ENCODE data around the gene DDX59.
"Not testable (repeated sequence)": the region's sequence is repeated elsewhere in the genome, so short reads cannot be mapped to it uniquely, and the experiment has no call there.

Gene DDX59

DNA sequence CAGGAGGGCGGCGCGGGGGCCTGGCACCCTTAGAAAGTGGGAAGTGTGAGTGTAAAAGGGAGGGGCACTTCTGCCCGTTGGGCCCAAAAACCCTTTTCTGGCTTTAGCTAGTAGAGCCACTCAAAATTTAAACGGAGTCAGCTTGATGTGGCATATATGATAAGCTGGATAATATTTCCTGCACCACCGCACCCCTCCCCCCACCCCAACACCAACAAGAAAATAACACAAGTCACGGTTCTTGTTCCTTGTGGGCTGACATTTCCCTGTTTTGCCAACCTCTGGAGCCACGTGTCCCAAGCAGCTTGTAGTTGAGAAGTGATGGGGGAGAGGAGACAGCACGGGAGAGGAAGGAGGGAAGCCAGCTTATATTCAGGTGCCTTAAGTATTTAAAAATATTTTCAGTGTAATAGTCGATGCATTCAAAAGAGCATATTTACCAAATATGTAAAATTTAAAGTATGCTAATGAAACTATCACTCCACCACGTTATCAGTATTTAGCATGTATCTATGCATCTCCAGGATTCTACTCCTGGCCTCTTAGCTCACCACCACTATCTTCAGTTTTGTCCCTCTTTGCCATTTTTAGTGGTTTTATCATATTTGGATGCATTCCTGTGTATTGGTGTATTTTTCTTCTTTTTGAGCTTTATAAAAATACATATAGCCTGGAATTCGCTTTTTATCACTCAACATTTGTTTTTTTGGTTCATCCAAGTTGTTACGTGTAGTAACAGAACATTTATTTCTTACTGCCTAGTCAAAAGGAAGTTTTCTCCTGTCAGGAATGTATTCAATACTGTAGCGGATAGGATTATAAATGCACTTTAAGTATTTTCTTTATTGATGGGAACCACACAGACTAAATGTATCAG, 773 bp upstream of the DDX59 start:
- DNase-seq = peak; percentile 70 to 74

DNA sequence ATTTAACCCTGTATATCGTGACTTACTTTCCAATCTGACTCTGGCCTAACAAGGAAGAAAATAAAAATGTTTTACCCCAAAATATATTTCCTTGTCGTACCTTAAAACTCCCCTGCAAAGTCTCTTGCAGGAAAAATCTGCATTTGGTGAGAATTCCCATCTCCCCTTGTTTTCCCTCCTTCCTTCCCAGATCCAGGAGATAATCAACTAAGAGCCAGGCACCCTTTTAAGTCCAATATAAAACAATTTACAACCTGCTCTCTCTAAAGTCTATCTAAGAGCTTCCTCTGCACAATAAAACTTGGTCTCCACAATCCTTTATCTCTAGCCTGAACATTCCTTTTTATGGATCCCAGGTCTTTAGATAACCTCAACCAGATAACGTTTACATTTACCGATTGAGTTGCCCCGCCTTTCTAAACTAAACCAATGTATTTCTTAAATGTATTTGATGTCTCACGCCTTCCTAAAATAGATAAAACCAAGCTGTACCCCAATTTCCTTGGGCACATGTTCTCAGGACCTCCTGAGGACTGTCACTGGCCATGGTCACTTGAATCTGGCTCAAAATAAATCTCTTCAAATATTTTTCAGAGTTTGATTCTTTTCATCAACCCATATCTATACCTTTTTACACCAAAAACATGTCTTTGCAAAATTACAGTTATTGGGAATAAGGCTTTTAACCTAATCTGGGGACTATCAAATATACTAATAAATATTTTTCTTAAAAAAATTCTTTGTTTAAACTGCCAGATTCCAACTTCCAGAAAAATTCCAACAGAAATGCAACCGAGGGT, 993 bp downstream of the DDX59 start:
- no peak for DNase-seq

DNA sequence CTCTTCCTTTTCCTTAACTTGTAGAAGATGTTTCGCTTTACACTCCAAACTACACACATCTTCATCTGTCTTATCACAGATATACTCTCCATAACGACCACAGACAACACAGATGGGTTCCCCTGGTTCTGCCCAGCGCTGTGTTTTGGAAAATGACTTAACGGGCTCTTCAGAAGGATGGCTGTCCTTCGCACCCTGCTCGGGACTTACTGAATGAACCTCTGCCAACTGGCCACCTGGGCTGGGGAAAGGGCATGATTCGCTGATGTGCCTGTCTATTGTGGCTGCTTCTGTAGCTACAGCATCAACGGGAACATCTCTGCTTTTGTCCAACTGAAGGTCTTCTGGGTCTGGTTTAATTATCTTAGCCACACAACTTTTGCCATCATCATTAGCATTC, 3.4 kb downstream of the DDX59 start:
- DNase-seq = no peak

DNA sequence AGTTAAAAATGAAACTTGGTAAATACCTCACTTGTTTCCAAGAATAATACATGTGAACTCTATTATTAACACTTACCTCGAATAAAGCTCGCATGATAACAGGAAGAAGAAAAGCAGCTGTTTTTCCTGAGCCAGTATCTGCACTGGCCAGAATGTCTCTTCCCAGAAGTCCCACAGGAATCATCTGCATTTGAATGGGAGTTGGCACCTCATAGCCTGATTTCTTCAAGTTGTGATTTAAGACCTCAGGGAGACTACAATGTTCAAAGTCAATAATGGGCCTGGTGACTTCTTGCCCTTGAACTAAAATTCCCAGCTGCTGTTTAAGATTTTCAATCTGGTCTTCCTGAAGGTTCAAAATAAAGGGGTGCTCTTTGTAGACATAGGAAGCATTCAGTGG, 3.8 kb downstream of the DDX59 start:
- DNase-seq = no peak

DNA sequence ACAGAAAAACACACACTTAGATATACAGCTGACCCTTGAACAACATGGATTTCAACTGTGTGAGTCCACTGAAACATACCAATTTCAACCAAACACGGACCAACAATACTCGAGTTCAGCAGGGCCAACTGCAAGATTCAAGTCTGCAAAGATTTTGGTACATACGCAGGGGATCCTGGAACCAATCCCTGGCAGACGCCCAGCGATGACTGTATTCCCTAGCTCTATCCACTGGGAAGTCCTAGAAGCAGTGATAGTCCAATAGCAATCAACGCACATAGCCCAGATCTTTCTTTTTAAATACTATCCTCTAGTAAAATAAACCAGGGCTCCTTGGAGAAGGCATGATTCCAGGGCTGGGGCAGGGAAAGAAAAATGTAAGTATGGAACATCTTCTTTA, 9.0 kb downstream of the DDX59 start:
- DNase-seq = no peak

DNA sequence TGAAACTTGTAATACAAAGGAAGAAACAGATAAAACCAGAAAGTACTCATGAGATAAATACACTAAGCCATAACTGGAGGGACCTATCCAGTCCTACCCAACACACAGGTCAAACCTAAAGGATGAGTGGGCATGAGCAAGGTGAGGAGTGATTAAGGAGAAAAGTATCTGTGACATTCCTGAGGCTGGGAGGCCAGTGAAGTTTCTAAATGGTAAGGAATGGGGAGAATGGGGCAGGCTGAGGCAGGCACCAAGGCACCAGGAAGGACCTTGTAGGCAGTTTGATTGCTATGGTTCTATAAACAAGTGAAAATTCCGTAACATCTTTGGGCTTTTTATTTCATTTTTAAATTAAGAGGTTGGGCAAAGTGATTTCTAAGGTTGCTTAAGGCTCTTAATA, 10.4 kb downstream of the DDX59 start:
- DNase-seq = no peak

DNA sequence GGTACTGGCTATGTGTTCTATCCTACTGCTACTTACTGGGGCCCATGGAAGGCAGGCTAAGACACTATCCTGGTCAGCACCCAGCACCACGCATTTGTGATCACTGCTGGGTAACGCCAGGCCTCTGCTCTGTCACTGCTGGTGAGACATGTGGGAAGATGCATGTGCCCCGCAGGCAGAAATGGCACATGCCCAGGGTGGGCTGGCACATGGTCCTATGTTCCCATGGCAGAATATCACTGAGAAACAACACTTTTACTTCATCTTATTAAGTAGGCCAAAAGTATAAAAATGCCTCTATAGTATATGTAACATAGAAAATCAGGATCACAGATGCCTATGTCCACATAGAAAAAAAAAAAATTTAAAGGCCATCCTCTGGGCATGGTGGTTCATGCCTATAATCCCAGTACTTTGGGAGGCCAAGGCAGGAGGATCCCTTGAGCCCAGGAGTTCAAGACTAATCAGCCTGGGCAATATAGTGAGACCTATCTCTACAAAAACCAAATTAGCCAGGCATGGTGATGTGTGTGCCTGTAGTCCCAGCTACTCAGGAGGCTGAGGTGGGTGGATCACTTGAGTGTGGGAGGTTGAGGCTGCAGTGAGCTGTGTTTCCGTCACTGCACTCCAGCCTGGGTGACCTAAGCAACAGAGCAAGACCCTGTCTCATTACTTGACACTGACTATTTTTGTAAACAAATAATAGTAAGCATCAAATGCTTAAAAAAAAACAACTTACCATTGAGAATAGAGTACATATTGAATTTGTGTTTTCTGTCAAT, 11.5 kb downstream of the DDX59 start:
- no peak for DNase-seq

DNA sequence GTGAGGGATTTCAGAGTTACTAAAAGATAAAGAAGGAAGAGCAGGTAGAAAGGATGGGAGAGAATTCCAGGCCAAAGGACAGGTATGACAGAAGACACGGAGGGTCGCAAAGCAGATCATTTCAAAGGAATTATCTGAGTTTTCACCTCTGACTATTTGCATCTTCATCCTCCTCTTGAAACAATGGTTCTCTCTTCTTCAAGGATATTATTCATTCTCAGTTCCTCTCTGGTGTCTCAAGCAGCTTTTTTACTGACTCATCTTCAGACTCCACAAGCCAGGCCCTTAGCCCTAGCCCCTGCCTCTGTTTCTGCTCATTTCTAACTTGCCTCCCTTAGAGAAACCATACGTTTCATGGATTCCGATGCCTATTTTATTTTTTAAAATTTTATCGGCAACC, 15.0 kb downstream of the DDX59 start:
- DNase-seq = no peak

DNA sequence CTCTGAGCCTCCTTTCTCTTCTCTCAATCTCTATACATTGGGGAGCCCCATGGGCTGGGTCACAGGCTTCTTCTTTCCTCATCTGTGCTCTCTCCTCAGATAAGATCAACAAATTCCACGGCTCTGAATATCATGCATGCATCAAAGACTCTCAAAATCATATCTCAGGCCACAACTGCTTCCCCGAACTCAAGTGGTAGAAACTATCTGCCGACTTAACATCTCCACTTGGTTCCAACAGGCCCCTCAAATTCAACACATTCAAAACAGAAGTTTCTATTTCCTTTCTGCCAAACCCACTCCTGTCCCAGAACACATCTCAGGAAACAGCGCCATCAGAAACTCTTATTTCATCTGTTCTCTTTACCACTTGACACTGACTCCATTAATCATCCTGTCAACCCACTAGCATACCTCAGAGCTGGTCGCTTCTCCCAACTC, 16.7 kb downstream of the DDX59 start:
- no peak for DNase-seq

DNA sequence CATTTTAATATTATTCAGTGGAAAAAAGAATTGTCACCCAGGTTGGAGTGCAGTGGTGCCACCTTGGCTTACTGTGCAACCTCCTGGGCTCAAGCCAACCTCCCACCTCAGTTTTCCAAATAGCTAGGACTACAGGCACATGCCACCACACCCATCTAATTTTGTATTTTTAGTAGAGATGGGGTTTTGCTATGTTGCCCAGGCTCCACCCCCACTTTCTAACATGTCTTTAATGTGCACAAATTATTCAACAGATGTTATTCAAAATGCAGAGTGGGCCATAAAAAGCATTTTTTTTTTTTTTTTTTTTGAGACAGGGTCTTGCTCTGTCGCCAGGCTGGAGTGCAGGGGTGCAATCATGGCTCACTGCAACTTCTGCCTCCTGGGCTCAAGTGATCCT, 17.3 kb downstream of the DDX59 start:
- DNase-seq = no peak

DNA sequence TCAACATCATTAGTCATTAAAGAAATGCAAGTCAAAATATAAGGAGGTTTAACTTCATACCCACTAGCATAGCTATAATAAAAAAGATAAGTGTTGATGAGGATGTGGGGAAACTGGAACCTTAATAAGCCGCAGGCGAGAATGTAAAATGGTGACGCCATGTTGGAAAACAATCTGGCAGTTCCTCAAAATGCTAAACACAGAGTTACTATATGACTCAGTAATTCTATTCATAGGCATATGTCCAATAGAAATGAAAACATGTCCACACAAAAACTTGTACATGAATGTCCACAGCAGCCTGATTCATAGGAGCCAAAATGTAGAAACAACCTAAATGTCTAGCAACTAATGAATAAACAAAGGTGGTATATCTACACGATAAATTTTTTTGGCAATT, 23.2 kb downstream of the DDX59 start:
- no peak for DNase-seq

DNA sequence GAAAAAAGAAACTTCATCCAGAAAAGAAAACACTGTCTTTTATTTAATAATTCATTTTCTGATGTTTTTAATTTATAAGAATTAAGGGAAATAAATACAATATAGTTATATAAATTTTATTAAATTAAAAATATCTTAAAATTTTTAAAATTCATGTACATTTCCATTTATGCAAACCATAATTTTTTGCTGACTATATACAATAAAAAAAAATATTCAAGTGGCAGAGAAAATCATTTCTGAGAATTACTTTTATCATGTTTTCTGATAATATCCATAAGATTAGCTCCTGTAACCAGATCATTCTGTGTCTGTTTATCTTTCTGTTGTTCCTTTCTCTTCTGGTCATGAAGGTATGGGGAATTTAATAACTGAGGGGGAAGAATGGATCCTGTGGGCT, 25.7 kb downstream of the DDX59 start:
- DNase-seq = no peak

DNA sequence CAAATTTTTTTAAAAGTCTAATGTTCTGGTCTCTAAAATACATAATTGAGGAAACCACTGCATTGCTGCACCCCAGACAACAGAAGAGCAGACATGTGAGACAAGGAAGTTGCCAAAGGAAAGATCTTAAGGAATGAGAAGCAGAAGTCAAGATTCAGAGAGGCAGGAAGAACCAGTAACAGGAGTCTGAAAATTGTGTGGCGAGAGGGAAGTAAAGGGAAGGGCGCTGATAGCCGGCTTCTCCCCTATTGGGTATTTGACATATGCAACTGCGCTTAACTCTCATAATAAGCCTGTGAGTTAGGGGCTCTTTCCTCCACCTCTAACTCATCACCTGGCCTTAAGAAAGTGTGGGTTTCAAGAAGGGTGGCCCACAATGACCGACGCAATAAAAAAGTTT, 27.2 kb downstream of the DDX59 start:
- peak; percentile 58 to 60 for DNase-seq

DNA sequence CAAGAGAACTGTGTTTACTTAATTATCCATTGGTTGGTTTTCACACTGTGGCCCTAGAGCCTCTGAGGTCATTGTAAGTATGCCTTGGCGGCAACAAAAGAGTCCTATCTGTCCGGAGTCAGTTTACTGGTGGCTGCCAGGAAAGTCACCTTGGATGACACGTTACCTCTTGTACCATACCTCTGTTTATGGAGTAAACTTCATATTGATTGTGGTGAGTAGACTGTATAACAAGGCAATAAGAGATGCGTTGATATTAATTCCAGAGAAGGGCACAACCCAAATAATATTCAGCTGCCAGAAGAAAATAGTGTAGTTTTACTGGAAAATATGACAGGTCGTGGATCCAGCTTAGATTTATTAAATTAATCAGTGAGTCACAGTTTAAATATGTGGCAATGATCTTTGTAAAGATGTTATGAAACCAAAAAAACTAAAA, 28.7 kb downstream of the DDX59 start:
- no peak for DNase-seq

DNA sequence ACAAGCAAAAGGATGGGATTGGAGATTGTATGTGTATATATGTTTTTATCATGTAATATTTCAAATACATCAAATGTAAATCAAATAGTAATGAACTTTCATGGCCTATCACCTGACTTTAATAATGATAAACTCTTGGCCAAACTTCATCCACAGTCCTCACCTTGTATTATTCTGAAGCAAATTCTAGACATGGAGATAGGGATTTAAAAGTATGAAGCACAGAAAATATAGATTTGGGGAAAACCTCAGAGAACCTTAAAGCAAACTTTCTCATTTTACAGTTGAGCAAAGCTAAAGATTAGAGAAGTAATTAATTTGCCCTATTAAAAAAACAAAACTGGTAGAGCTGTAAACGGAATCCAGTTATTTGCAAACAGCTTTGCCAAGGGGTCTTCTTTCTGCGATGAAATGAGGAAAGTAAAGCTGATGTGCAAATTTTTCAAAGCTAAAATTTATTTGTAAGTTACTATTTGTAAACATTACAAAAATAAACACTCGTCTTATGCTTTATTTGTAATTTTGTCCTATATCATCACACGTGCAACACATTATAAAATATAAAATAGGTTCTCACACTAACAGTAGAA, 29.2 kb downstream of the DDX59 start:
- no peak for DNase-seq

DNA sequence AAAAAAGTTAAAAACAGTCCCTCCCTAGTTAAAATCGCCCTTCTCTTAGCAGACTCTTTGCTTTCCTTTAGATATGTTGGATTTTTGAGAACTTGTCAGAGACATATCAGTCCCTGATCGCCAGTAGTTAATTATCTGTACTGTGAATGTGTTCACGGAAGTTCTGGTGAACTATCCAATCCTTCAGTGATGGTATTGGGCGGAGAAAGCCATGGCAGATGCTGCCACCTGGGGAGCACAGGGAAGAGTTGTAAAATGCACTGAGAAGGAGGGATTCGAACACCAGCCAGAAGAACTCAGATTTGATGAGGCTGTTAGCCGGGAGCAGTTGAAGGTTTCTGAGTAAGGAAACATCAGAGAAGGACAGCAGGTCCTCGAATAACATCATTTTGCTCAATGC, 31.6 kb downstream of the DDX59 start:
- no peak for DNase-seq

DNA sequence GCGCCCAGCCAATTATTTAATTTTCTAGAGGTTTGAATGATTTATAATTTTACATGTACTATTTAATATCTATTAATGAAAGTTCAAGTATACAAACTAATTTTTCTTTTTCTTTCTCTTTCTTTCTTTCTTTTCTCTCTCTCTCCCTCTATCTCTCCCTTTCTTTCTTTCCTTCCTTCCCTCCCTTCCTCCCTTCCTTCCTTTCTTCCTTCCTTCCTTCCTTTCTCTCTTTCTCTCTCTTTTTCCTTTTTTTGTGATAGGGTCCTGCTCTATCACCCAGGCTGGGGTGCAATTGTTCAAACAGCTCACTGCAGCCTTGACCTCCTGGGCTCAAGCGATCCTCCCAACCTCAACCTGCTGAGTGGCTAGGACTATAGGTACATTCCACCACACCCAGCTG, 33.0 kb downstream of the DDX59 start:
- DNase-seq = no peak

DNA sequence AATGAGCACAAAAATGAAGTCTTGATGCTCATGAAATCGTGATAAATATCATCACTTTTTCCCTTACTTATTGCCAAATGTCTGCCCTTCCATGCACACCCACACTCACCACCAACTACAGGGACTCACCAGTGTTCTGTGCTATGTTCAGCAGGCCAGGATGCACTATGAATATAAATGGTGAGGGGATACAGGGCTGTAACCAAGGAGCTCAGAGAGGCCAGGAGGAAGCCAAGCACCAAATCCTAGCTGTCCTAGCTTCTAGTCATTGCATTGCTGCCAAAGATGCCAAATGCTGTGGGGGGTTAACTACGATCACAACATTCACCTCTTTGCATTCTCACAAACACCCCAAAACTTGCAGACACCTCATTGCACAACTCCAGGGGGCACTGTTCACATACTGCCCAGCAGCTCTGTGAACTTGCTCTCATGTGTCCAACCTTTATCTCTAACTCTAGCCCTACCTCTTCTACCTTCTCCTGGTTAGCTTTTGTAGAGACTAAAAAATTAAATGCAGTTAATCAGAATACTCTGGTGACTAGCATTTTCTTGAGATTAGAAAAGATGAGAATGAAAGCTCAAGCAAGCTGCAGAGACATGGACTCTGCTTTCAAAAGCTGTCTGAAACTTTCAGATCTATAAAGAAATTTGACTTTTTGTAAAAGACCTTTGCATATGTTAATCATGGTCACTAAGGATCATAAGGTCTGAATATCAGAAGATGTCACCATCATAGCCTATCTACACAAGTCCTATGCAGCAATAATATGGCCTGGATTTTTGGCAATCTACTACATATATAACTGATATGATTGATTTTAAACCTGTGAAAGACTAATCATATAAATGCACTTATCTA, 35.2 kb downstream of the DDX59 start:
- DNase-seq = no peak

DNA sequence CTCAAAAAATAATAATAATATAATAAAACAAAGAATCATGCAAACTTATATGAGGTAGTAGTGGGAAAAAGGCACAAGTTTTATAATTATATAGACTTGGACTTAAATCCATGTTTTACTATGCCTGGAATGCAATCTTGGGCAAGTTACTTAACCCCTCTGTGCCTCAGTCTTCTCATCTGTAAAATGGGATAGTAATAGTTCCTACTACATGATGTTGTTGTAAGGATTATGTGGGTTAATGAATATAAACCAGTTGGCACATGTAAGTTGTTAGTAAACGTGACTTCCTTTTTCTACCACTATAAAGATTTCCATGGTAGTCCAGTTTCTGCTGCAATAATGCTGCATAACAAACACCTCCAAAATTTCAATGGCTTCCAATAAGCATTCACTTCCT, 38.3 kb downstream of the DDX59 start:
- no peak for DNase-seq

DNA sequence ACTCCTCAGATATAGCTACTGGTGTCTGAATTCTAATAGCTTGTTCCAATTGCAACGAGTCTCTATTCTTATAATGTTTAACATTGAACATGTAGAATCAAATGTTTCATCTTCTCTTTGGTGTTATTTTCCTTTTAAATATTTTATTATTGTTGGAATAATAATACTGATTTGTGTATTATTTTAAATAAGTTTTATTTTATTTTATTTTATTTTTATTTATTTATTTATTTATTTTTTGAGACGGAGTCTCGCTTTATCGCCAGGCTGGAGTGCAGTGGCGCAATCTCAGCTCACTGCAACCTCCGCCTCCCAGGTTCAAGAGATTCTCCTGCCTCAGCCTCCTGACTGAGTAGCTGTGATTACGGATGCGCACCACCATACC, 39.2 kb downstream of the DDX59 start:
- DNase-seq = not testable (repeated sequence)

DNA sequence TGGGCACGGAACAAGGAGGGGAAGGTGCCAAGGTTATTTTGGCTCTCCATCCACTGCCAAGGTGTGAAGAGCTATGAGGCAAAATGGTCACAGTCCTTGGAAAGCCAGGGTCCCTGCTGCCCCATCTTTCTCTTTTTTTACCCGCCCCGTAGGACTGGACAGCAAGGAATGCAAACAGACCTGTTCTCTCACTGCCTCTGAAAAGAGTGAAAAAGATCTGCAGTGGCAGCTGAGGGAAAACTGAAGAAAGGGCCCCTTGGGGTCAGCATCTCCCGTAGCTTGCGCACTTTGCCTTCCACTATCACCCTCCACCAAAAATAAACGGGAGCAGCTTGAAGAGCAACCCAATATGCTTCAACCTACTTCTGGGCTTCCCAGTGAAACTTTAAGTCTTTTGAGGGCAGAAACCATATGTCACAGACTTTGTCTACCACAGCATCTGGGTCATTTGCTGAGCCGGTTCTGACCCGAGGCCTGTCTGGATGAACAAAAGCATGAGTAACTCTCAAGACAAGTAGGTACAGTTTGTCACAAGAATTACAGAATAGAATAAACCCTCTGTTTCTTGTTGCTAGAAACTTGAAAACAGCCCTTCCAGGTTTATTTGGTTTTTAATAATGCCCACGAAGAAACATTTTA, 39.7 kb downstream of the DDX59 start:
- no peak for DNase-seq
